Type B pancreatic cell (in vitro differentiated cells): Measurements from ENCODE around the gene GNG2. TPM values are rescaled to one million over a fixed set of nuclear protein-coding genes. Genes with fewer than 3 reads are reported as not detected.

Source experiments
- DNase-seq: peaks from one replicate; pipeline ENCODE4 v3.0.0; 2021; ENCODE audit warnings: mixed read lengths; ENCODE audit not compliant: unreplicated experiment; ENCODE audit errors: extremely low spot score
- H3K27ac Mint-ChIP-seq: 2 replicates; pipeline ENCODE4 v1.8.0; 2021; ENCODE audit warnings: mild to moderate bottlenecking, mixed read lengths
- H3K27me3 Mint-ChIP-seq: 2 replicates; pipeline ENCODE4 v1.8.0; 2021; ENCODE audit warnings: mixed read lengths
- H3K36me3 Mint-ChIP-seq: 2 replicates; pipeline ENCODE4 v1.8.0; 2021; ENCODE audit warnings: mixed read lengths
- H3K4me1 Mint-ChIP-seq: one replicate; pipeline ENCODE4 v1.8.0; 2021; ENCODE audit warnings: mixed read lengths; ENCODE audit not compliant: unreplicated experiment
- H3K4me3 Mint-ChIP-seq: 2 replicates; pipeline ENCODE4 v1.8.0; 2021; ENCODE audit warnings: mild to moderate bottlenecking, mixed read lengths
- H3K9me3 Mint-ChIP-seq: 2 replicates; pipeline ENCODE4 v1.8.0; 2021; ENCODE audit warnings: mixed read lengths
- total RNA-seq: library from RNA; stranded (reverse); gene quantifications from 2 replicates; pipeline ENCODE4 v1.2.1, GENCODE V29; 2021; ENCODE audit warnings: low replicate concordance
- TF ChIP-seq, protein P1 (sequence below): fragments of 200-600 bp; sonication (generic); conservative IDR thresholded peaks from 2 replicates; pipeline ENCODE4 v1.5.0; 2021; ENCODE audit warnings: antibody characterized with exemption, mild to moderate bottlenecking

GNG2 gene
- total RNA-seq, 1 donor from 2014 or later = 45.3 TPM

DNA sequence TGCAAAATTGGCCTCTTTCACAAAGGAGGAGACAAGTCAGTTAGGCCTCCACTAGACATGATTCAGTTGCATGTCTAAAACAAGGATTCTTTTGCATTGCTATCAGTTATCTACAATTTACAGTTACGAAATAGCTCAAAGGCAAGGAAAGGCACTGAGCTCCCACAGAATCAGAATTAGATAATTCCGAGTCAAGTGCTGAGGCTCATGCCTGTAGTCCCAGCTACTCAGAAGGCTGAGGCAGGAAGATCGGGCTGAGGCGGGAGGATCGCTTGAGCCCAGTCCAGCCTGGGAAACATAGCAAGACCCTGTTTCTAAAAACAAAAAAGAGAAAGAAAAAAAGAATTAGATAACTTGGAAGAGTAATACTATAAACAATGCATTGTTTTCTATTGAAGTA is 116.7 kb downstream of the GNG2 start:
- no peaks in the 10 kb centered on the region for H3K9me3 Mint-ChIP-seq
- peaks cover 28% of the 10 kb centered on the region for H3K27me3 Mint-ChIP-seq
- DNase-seq = no peak
- H3K4me3 Mint-ChIP-seq = no peak overlapping the region
- peaks cover 5% of the 10 kb centered on the region for H3K4me1 Mint-ChIP-seq
- TF ChIP-seq, protein P1, sequence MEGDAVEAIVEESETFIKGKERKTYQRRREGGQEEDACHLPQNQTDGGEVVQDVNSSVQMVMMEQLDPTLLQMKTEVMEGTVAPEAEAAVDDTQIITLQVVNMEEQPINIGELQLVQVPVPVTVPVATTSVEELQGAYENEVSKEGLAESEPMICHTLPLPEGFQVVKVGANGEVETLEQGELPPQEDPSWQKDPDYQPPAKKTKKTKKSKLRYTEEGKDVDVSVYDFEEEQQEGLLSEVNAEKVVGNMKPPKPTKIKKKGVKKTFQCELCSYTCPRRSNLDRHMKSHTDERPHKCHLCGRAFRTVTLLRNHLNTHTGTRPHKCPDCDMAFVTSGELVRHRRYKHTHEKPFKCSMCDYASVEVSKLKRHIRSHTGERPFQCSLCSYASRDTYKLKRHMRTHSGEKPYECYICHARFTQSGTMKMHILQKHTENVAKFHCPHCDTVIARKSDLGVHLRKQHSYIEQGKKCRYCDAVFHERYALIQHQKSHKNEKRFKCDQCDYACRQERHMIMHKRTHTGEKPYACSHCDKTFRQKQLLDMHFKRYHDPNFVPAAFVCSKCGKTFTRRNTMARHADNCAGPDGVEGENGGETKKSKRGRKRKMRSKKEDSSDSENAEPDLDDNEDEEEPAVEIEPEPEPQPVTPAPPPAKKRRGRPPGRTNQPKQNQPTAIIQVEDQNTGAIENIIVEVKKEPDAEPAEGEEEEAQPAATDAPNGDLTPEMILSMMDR = no peak
- no peak overlapping the region for H3K27ac Mint-ChIP-seq
- no peaks in the 10 kb centered on the region for H3K36me3 Mint-ChIP-seq

DNA sequence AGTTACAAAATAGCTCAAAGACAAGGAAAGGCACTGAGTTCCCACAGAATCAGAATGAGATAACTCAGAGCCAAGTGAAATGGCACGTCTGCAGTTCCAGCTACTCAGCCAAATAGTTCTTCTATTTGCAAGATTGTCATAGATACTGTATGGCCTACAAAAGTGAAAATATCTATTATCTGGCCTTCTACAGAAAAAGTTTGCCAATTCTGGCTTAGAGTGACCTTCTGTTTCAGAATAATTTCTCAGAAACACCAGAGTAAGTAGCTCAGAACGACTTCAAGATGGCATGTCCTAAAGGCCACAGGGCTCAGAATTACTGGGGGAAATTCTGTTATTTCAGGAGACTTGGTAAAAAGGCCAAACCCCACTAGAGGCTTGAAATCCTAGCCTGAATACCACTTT is 118.3 kb downstream of the GNG2 start:
- TF ChIP-seq, protein P1 = no peak
- Mint-ChIP-seq H3K9me3 (no peaks in the 10 kb centered on the region), H3K27ac (no peak overlapping the region), H3K4me3 (no peak overlapping the region), H3K27me3 (peaks cover 40% of the 10 kb centered on the region), H3K4me1 (peaks cover 5% of the 10 kb centered on the region), H3K36me3 (no peaks in the 10 kb centered on the region)
- DNase-seq = no peak

DNA sequence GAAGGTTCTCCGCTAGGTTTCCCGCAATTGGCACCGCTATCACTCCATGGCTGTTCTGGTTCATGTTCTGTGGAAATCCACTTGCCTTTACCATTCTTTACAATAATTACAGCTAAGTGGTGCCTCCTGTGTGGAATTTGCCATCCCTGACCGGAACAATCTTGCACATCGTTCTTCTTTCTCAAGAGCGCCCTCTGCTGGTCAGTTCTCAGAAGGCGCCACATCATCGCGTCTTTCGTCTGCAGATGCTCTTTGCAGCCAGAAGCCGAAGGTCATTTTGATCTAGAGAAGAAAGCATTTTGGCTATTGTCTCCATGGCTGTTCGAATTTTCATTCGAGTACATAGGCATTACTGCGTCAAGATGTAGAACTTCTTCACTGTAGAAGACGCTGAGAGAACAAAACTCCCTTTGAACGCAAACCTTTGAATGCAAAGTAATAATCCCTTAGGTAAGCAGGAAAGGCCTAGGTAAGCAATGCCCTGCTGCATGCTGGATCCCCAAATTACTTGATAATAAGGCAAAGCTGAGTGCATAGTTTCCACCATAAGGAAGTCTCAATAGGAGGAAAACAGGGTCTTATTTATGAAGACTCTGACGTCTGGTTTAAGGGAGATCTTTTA is 118.8 kb downstream of the GNG2 start:
- H3K36me3 Mint-ChIP-seq = no peaks in the 10 kb centered on the region
- H3K4me1 Mint-ChIP-seq = peaks cover 5% of the 10 kb centered on the region
- peak; percentile 85 for DNase-seq
- H3K27ac Mint-ChIP-seq = no peak overlapping the region
- peaks cover 43% of the 10 kb centered on the region for H3K27me3 Mint-ChIP-seq
- TF ChIP-seq, protein P1 = peak; percentile 98
- no peaks in the 10 kb centered on the region for H3K9me3 Mint-ChIP-seq
- H3K4me3 Mint-ChIP-seq = no peak overlapping the region

DNA sequence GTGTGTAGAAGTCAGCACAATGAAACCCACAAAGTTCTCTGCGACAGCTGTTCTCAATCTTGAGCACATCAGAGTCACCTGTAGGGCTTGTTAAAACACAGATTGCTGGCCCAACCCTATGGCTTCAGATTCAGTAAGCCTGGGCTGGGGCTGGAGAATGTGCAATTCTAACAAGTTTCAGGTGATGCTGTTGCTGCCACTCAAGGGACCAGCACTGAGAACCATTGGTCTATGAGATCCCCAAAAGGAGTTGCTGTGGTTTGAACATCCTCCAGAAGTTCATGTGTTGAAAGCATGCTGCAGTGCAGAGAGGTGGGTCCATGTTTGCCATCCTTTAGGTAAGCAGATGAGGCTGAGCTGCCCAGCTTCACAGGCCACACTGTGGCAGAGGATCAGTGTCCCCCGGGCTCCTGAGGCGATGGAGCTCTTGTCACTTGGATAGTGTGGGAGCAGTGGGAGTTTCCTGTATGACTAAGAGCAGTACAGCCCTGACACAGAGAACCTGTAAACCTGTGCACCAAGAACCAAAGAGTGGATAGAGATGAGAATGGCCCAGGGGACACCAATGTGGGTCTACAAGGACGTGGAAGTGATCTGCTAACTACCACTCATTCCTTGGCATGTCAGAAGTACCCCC is 120.9 kb downstream of the GNG2 start:
- TF ChIP-seq, protein P1 = no peak
- no peaks in the 10 kb centered on the region for H3K9me3 Mint-ChIP-seq
- H3K27ac Mint-ChIP-seq = no peak overlapping the region
- DNase-seq = no peak
- H3K4me1 Mint-ChIP-seq = peaks cover 5% of the 10 kb centered on the region
- peaks cover 53% of the 10 kb centered on the region for H3K27me3 Mint-ChIP-seq
- no peak overlapping the region for H3K4me3 Mint-ChIP-seq
- H3K36me3 Mint-ChIP-seq = no peaks in the 10 kb centered on the region

DNA sequence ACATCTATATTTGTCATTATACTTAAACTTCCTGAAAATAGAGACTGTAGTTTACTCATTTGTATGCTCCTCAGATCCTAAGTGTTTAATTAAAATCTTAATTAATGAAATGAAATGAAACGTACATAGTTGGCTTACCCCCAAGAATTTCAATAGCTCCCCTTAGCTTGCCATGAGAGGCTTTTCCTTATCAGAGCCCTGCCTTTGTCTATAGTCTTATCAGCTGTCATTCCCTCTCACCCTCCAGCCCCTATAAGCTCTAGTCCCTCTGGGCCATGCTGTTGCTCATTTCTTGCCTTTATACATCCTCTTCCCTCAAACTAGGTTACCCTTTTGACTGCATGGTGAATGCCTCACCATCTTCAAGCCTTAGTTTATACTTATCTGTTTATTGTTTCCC is 127.8 kb downstream of the GNG2 start:
- Mint-ChIP-seq H3K27me3 (peaks cover 18% of the 10 kb centered on the region), H3K4me1 (peaks cover 13% of the 10 kb centered on the region), H3K36me3 (no peaks in the 10 kb centered on the region), H3K4me3 (peak overlapping the region; percentile 95), H3K27ac (peak overlapping the region; percentile 90), H3K9me3 (no peaks in the 10 kb centered on the region)
- TF ChIP-seq, protein P1 = no peak
- no peak for DNase-seq
